ENCODE measurements around the gene TMEM200A. TPM values are rescaled to one million over a fixed set of nuclear protein-coding genes. Genes with fewer than 3 reads are reported as not detected.

TMEM200A gene
- total RNA-seq, 3 donors from 2014 or later, result 4.6 to 6.6 (median 4.8) TPM

DNA sequence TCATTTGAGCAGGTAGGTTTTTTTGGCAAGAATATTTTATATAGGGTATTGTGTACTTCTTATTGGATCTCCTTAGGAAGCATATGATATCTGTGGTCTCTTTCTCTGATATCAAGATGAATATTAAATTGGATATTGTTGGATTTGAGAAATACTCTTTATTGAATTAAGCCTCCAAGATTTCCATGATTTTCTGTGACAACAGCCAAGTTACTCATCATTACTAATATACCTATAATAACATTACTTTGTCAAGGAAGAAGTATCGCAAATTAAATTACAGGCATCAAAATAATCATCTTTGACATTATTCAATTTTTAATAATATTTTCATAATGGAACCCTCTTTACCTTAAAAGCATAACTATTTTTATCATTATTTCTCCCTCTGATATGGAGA is 86.5 kb downstream of the TMEM200A start:
- Histone ChIP-seq H3K36me3 (no peaks in the 10 kb centered on the region), H3K4me1 (no peaks in the 10 kb centered on the region), H3K4me3 (no peak overlapping the region), H3K27me3 (no peaks in the 10 kb centered on the region), H3K9me3 (no peaks in the 10 kb centered on the region), H3K27ac (no peak overlapping the region)
- intact Hi-C loops (cut with DNase I; ENCODE audit: low total_unique reads), result no loop called here
- no peak for TF ChIP-seq POLR2AphosphoS5 (IDR thresholded peaks at IDR 0.05)
- TF ChIP-seq, protein P1, sequence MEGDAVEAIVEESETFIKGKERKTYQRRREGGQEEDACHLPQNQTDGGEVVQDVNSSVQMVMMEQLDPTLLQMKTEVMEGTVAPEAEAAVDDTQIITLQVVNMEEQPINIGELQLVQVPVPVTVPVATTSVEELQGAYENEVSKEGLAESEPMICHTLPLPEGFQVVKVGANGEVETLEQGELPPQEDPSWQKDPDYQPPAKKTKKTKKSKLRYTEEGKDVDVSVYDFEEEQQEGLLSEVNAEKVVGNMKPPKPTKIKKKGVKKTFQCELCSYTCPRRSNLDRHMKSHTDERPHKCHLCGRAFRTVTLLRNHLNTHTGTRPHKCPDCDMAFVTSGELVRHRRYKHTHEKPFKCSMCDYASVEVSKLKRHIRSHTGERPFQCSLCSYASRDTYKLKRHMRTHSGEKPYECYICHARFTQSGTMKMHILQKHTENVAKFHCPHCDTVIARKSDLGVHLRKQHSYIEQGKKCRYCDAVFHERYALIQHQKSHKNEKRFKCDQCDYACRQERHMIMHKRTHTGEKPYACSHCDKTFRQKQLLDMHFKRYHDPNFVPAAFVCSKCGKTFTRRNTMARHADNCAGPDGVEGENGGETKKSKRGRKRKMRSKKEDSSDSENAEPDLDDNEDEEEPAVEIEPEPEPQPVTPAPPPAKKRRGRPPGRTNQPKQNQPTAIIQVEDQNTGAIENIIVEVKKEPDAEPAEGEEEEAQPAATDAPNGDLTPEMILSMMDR (IDR thresholded peaks at IDR 0.05), result no peak
- no peak for TF ChIP-seq POLR2A (IDR thresholded peaks at IDR 0.05)
- no peak for DNase-seq (ENCODE audit: low spot score in 2 of 2)

DNA sequence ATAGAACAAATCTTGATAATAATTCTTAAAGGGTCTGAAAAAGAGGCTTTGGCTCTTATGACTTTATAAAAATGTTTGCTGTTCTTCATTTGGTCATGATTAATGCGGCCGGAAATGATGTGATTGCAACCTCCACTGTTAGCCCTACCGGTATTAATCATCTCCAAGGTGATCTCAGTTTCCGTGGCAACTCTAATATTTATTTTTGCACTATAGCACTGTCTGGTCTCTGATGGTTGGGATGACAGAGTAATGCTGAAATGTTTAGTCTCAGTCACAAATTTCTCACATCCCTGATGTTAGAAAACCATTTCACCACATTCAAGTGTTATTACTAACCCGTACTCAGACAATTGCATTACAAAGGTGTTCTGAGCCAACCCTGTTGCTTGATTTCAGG is 87.4 kb downstream of the TMEM200A start:
- no peak for DNase-seq (ENCODE audit: low spot score in 2 of 2)
- intact Hi-C loops (cut with DNase I; ENCODE audit: low total_unique reads), result no loop called here
- TF ChIP-seq POLR2A (IDR thresholded peaks at IDR 0.05) (no peak), POLR2AphosphoS5 (IDR thresholded peaks at IDR 0.05) (no peak)
- TF ChIP-seq, protein P1 (IDR thresholded peaks at IDR 0.05), result no peak
- no peak overlapping the region for H3K4me3 ChIP-seq
- no peaks in the 10 kb centered on the region for H3K9me3 ChIP-seq
- H3K27me3 ChIP-seq, result no peaks in the 10 kb centered on the region
- no peaks in the 10 kb centered on the region for H3K4me1 ChIP-seq
- H3K36me3 ChIP-seq, result no peaks in the 10 kb centered on the region
- no peak overlapping the region for H3K27ac ChIP-seq

DNA sequence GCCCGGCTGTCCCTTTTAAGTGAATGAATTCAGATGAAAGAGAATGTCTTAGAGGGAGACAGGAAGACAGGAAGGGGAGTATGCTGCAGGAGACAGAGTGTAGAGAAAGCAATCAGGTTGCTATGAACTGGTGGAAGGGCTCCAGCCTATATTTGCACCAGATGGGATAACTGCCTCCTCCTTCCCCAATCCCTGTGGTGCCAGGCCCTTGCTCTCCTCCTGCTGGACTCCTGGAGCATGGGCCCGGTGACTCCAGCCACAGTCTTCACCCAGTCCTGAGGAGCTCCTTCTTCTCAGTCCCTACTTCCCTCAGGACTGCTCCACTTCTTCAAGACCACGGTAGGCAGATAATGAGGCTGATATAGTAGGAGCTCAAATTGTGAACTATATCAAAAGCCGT is 91.8 kb downstream of the TMEM200A start:
- no peak for DNase-seq (ENCODE audit: low spot score in 2 of 2)
- H3K27me3 ChIP-seq, result no peaks in the 10 kb centered on the region
- H3K4me1 ChIP-seq, result no peaks in the 10 kb centered on the region
- TF ChIP-seq, protein P1 (IDR thresholded peaks at IDR 0.05), result no peak
- TF ChIP-seq POLR2AphosphoS5 (IDR thresholded peaks at IDR 0.05) (no peak), POLR2A (IDR thresholded peaks at IDR 0.05) (no peak)
- H3K36me3 ChIP-seq, result no peaks in the 10 kb centered on the region
- intact Hi-C loops (cut with DNase I; ENCODE audit: low total_unique reads), result no loop called here
- no peak overlapping the region for H3K27ac ChIP-seq
- no peak overlapping the region for H3K4me3 ChIP-seq
- no peaks in the 10 kb centered on the region for H3K9me3 ChIP-seq

DNA sequence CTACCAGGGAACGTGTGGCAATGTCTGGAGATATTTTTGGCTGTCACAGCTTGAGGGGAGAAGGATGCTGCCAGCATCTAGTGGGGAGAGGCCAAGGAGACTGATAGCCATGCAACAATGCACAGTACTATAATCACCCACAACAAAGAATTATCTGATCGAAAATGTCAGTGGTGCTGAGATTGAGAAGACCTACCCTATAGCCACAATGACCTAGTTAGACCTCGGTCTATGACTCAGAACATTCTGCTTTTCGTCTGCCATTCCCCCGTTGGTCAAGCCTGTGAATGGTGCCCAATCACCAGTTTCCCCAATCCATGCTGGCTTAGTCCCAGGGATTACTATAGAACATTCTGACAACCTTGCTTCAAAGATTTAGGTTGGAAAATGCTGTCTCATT is 93.5 kb downstream of the TMEM200A start:
- no peak for DNase-seq (ENCODE audit: low spot score in 2 of 2)
- no peaks in the 10 kb centered on the region for H3K27me3 ChIP-seq
- no peaks in the 10 kb centered on the region for H3K36me3 ChIP-seq
- no peak overlapping the region for H3K27ac ChIP-seq
- TF ChIP-seq POLR2AphosphoS5 (IDR thresholded peaks at IDR 0.05), result no peak
- TF ChIP-seq POLR2A (IDR thresholded peaks at IDR 0.05), result no peak
- TF ChIP-seq, protein P1 (IDR thresholded peaks at IDR 0.05), result no peak
- H3K4me3 ChIP-seq, result no peak overlapping the region
- H3K4me1 ChIP-seq, result no peaks in the 10 kb centered on the region
- no peaks in the 10 kb centered on the region for H3K9me3 ChIP-seq
- intact Hi-C loops (cut with DNase I; ENCODE audit: low total_unique reads), result no loop called here

DNA sequence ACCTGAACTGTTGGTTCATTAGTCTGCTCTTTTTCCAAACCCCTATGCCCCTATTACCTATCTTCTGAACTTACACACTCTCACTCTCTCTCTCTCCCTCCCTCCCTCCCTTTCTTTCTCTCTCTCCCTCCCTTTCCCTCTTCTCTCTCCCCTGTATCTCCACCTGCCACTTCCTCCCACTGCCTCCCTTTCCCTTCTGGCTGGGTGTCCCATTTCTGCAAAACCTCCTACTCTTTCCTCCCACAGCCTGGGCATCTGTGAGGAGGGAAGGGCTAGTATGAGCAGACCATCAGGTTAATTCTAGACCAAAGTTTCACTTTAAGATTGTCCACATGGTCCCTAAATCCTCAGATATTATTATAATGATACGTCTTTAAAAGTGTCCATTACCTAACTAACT is 95.1 kb downstream of the TMEM200A start:
- Histone ChIP-seq H3K4me3 (no peak overlapping the region), H3K4me1 (no peaks in the 10 kb centered on the region), H3K27me3 (no peaks in the 10 kb centered on the region), H3K27ac (no peak overlapping the region), H3K9me3 (no peaks in the 10 kb centered on the region), H3K36me3 (no peaks in the 10 kb centered on the region)
- TF ChIP-seq, protein P1 (IDR thresholded peaks at IDR 0.05), result no peak
- no peak for TF ChIP-seq POLR2AphosphoS5 (IDR thresholded peaks at IDR 0.05)
- no peak for TF ChIP-seq POLR2A (IDR thresholded peaks at IDR 0.05)
- intact Hi-C loops (cut with DNase I; ENCODE audit: low total_unique reads), result no loop called here
- no peak for DNase-seq (ENCODE audit: low spot score in 2 of 2)
